Activated CD4-positive, CD25-positive, alpha-beta regulatory T cell treated with anti-CD3 and anti-CD28 coated beads, Interleukin-2, amount 50 U/mL, for 16 hours (primary cell): ENCODE measurements around the gene CISD1.

Experiments
- DNase-seq: peaks from one replicate; pipeline ENCODE4 v3.0.0-alpha.2; 2020; ENCODE audit warnings: low read depth, low spot score

The CISD1 gene

DNA sequence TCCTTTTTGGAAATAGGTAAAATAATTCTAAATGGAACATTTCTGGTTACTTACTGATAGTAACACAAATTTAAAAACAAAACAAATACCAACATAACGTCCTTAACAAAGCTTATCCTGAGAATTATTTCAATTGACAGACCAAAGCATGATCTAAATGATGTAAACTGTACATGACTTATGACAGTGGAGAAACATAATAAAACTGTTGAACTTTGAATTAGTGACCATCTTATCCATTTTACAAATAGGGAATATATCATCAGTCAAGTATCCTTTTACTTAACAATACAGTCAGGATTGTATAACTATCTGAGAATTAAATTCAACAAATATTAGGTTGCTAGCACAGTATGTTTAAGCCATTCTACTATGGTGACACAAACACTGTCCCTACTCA, 3.7 kb upstream of the CISD1 start:
- DNase-seq: no peak

DNA sequence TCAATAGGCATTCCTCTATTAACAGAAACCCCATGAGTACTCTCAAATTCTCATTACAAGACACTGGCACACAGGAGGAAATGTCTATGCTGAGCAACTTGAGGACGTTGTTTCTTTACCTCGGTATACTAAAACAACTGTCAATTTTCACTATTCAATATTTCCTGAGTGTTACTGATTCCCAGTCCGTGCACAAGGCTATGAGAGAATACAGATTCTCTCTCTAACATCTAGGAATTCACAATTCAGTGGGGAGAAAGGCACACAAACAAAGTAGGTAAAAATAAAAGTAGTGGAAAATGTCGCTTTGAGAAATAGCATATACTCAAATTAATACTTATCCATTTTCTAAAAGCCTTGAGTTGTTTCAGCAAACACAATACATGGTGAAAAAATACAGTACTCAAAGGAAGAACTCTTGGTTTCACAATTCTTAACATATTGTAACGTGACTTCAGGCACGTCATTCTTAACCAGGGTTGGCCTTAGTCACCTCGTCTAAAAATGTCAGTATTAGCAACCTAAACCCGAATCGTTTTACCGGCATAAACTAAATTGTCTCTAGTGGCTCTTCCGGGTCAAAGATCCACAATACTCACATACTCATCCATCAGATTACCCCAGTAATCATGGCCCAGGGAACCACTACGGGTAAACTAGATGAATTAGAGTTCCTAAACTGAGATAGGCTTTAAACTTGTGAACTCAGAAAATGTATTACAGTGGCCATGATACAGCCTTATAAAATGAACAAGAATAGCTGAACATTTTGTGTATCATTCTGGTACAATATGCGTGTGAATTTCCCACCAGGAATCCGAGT, 2.7 kb upstream of the CISD1 start:
- no peak for DNase-seq

DNA sequence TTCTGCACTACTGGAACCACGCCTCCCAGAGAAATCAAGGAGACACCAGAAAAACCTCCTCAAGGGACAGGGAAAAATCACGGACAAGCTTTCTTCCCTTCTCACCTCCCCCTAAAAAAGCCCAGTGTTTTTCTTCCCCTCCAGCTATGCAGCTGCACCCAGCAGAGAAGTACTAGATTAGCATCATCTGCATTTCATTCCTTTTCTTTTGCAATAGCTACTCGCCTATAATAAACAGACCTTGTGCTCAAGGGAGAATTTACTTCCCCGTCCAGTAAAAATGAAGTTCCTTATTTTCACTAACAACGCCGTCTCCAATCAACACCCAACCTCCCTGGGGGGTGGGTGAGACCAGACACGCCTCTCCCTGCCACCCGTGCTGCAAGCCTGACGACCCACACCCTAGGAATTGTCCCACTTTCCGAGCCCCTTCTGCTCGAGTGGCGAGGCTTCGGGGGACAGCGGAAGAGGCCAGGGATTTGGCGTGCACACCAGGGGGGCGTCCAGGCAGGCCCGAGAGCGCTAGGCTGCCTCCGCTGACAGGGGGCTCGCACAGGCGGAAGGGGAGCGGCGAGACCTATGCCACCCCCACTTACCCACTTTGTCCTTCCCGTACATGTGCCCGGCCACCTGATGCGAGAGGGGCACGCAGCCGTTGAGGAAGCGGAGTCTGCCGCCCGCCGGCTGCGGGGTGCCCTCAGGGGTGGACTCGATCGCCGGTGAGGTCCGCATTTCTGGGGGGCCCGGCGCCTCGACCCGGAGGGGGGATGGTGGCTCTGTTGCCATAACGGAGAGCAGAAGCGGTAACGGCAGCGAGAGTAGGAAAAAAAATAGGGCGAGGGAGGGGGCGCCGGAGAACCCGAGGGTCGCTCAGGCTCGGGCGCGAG, 1.9 kb upstream of the CISD1 start:
- no peak for DNase-seq

DNA sequence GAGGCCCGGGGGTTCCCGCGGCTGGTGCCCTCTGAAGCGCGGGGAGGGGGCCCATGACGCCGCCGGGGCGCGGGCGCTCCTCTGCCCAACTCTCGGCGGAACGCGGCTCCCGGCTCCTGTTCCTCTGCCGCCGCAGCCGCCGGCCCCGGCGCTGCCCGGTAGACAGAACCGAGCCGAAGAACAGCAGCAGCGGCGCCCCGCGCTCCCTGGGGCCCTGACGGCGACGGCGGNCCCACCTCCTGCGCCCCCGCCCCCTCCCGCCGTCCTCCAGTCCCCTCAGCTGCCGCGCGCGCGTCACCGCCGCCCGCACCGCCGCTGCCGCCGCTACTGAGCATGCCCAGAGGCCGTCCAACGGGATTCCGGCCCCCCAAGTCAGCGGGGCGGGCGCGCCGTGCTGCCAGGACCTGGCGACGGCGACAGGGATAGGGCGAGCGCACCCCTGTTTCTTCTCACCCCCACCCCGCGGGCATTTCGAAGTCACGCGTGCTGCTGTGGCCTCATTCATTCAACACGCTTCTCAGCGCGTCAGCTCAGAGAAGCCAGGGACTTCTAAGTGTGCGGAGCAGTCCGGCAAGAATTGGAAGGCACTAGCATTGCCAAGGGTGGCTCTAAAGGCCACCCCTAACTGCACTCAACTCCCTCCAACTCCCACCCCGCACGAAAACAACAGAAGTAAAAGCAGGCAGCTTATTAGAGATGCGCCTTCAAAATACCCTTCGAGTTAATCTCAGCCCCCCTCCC, 1.1 kb upstream of the CISD1 start, which contains the start of gene IPMK:
Gene IPMK, minus strand, starts transcription at position 182 of the 741 bp plus-strand sequence. CDS start 283 bp downstream, outside the sequence.
- DNase-seq: peak; percentile 91

DNA sequence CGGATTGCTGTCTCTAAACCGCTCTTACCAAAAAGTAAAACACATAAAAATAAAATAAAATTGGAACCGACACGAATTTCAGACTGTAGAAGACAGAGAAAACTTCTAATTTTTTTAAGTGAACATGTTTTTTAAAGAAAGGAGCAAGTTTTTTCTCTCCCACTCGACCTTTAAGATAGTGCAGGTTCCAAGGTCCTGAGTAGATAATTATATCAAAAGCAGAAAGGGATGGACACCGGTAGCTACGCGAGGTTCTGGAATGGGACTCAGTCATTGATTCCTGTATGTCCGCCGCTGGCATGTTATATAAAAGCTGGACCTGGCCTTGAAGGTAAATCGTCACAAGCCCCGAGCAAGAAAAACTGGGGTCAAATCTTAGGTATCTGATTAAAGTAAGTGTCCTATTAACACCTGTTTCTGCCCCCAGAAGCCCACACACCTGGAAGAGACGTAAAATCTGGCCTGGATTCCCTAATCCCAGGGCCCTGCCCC, 462 bp upstream of the CISD1 start:
- DNase-seq: no peak

DNA sequence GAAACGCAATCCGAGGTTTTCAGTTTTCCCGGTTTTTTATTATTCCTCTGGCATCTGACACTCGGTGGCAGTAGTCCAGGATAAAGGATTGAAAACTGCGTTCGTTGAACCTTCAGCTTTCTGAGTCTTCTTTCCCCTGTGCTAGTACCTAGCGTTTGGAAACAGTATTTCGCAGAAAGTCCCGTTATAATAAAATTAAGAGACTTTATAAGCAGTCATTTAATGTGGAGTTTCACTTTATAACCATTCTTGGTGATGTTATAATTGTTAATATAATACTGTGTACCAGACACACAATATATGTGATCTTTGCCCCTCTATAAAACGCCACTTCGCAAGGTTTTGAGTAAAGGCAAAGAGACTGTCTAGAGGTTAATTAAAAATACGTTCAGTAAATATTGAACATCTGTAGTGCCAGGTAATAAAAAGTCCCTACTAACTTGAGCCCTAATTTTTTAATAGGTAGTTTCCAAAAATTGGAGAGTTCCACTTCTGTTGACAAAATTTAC, 874 bp downstream of the CISD1 start:
- DNase-seq: no peak

GRCh38 chr10:58275261-58275660, 6.3 kb downstream of the CISD1 start:
- no peak for DNase-seq

- no peak for DNase-seq
Measured at GRCh38 chr10:58275908-58276307, 6.9 kb downstream of the CISD1 start.

GRCh38 chr10:58278274-58278961, 9.5 kb downstream of the CISD1 start:
- DNase-seq: no peak

GRCh38 chr10:58278962-58279307, 10.0 kb downstream of the CISD1 start:
- no peak for DNase-seq

DNA sequence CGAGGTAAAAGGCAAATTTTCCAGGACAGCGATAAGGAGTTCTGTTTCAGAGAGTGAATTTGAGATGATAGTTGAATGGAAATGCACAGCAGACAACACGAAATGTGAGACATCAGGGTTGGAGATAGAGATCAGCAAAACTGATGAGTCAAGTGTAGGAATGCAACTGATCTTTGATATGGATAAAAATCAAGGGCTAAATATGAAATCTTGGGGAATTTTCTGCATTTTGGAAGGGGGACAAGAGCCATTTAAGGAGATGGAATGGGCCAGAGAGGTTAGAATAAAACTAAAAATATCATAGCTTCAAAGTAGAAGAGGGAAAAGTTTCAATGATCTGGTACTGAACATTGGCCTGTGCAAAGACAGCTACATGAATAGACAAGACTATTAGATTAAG, 11.5 kb downstream of the CISD1 start:
- DNase-seq: no peak

DNA sequence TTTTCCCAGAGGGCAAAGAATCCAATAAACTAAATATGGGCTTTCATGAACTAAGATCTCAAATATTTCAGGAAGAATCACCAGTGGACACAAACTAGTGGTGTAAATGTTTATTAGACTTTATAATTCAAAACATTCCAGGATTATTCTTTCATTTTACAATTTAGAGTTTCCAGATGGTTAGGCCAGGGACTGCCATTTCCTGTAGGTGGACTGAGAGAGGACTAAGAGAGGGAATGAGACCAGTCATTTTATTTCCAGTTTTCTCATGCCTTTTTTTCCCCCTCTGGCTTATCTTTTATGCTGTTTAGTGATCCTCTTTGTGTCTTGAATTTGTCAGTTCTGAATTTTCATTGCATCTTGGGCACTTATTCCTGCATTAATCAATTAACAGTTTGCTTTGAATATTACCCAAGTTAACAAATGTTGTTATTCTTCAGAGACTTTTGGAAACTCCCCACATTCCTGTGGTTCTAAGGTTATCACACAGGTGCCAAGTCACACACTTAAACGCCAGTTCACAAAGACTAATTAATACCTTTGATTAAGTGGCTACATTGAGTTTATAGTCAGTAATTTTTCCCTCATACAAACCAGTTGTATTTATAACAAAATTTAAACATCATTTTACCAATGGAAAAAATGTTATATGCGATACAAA, 12.3 kb downstream of the CISD1 start:
- no peak for DNase-seq

- DNase-seq: no peak
Measured at GRCh38 chr10:58282615-58283014, 13.7 kb downstream of the CISD1 start.

GRCh38 chr10:58291538-58292174, 22.7 kb downstream of the CISD1 start:
- DNase-seq: no peak

DNA sequence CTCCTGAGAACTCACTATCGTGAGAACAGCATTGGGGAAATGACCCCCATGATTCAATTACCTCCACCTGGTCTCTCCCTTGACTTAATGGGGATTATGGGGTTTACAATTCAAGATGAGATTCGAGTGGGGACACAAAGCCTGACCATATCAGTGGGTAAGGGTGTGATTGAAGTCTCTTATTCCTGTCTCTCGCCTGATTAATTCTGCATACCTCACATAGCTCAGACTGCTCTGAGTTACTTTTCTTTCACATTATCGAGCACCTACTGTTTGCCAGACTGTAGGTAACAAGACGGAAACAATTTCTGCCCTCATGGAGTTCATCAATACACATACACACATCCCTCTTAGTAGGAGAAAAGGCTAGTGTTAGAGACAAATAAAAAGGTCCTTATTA, 25.0 kb downstream of the CISD1 start:
- no peak for DNase-seq

GRCh38 chr10:58299580-58299979, 30.6 kb downstream of the CISD1 start:
- peak; percentile 14 for DNase-seq

DNA sequence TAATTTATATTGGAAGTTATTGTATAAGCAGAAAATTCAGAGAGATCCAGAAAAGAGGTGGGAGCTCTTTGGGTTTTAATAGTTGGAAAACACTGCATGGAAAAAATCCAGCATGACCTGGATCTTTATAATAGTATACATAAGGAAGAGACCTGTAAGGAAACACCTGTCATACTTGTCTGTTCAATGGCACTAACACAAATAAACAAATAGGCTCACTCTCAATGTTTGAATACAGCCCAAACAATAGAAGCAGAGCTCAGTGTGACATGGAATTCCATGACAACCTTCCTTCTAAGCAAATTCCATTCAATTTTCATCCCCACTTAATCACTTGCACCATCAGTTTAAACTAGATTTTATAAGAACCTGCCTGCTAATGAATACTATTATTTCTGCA, 31.7 kb downstream of the CISD1 start:
- no peak for DNase-seq

GRCh38 chr10:58302254-58302653, 33.3 kb downstream of the CISD1 start:
- no peak for DNase-seq

- DNase-seq: no peak
Measured at GRCh38 chr10:58304099-58304633, 35.2 kb downstream of the CISD1 start.

DNA sequence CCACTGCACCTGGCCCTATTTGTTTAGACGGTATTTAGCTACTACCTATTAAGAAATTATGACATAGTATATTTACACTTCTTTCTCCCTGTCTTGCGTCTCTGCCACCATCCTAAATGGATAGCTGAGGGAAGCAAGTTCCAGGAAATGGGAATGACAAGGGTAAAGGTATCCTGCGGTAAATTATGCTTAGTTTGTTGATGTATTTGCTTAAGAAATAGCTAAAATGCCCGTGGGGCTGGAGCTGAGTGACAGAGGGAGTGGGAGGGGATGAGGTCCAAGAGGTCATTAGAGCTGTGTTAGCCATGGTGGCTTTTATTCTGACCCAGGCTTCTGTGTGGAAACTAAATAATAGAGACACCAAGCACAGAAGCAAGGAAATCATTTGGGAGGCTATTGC, 36.9 kb downstream of the CISD1 start:
- DNase-seq: no peak
